ENCODE data around the gene FAH. TPM values are rescaled to one million over a fixed set of nuclear protein-coding genes. Genes with fewer than 3 reads are reported as not detected.

FAH gene
- total RNA-seq, 1 donor = 17.7 TPM

DNA sequence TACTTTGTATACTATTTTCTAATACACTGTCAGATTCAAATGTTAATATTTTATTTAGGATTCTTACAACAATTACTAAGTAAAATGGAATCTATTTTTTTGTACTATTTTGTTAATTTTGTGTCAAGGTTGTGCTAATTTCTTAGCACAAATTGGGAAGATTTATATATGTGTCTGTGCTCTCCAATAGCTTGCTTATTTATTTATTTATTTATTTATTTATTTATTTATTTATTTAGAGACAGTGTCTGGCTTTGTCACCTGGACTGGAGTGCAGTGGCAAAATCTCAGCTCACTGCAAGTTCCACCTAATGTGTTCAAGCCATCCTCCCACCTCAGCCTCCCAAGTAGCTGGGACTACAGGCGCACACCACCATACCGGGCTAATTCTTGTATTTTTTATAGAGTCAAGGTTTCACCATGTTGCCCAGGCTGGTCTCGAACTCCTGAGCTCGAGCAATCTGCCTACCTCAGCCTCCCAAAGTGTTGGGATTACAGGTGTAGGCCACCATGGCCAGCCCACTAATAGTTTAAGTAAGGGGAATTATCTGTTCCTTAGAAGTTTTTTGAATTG, 64.6 kb downstream of the FAH start:
- Histone ChIP-seq H3K4me3 (ENCODE audit: insufficient read depth, low read length) (no peak overlapping the region), H3K9me3 (ENCODE audit: low read depth, low read length) (no peaks in the 10 kb centered on the region), H2AFZ (ENCODE audit: low read length) (no peak overlapping the region), H3K4me1 (ENCODE audit: insufficient read depth, low read length) (no peaks in the 10 kb centered on the region), H3K4me2 (ENCODE audit: insufficient read depth, low read length) (no peak overlapping the region), H4K20me1 (ENCODE audit: insufficient read depth, low read length) (no peaks in the 10 kb centered on the region), H3K36me3 (ENCODE audit: insufficient read depth, low read length) (no peaks in the 10 kb centered on the region), H3K27me3 (ENCODE audit: insufficient read depth, low read length) (no peaks in the 10 kb centered on the region), H3K79me2 (ENCODE audit: insufficient read depth, low read length) (no peaks in the 10 kb centered on the region), H3K27ac (ENCODE audit: low read depth, low read length) (no peak overlapping the region)
- no peak for DNase-seq (ENCODE audit: insufficient read length, low spot score, missing footprints)
- TF ChIP-seq, protein P1, sequence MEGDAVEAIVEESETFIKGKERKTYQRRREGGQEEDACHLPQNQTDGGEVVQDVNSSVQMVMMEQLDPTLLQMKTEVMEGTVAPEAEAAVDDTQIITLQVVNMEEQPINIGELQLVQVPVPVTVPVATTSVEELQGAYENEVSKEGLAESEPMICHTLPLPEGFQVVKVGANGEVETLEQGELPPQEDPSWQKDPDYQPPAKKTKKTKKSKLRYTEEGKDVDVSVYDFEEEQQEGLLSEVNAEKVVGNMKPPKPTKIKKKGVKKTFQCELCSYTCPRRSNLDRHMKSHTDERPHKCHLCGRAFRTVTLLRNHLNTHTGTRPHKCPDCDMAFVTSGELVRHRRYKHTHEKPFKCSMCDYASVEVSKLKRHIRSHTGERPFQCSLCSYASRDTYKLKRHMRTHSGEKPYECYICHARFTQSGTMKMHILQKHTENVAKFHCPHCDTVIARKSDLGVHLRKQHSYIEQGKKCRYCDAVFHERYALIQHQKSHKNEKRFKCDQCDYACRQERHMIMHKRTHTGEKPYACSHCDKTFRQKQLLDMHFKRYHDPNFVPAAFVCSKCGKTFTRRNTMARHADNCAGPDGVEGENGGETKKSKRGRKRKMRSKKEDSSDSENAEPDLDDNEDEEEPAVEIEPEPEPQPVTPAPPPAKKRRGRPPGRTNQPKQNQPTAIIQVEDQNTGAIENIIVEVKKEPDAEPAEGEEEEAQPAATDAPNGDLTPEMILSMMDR (IDR thresholded peaks at IDR 0.05; ENCODE audit: extremely low read depth, low read depth, low read length) = no peak

DNA sequence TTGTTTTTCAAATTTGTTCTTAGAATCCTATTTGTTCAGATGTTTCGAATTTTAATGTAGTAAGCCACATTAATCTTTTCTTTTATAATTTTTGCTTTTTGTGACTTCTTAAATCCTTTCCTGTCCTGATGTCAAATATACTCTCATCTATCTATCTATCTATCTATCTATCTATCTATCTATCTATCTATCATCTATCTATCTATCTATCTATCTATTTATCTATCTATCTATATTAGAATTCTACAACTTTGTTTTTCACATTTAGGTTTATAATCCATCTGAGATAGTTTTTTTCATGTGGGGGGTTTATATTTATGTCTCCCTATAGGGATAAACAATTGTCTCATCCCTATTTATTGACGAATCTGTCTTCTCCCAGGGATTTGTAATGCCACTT, 67.2 kb downstream of the FAH start:
- Histone ChIP-seq H3K36me3 (ENCODE audit: insufficient read depth, low read length) (no peaks in the 10 kb centered on the region), H3K4me3 (ENCODE audit: insufficient read depth, low read length) (no peak overlapping the region), H3K27me3 (ENCODE audit: insufficient read depth, low read length) (peaks cover 2% of the 10 kb centered on the region), H3K27ac (ENCODE audit: low read depth, low read length) (no peak overlapping the region), H3K4me2 (ENCODE audit: insufficient read depth, low read length) (no peak overlapping the region), H3K79me2 (ENCODE audit: insufficient read depth, low read length) (no peaks in the 10 kb centered on the region), H3K4me1 (ENCODE audit: insufficient read depth, low read length) (no peaks in the 10 kb centered on the region), H4K20me1 (ENCODE audit: insufficient read depth, low read length) (no peaks in the 10 kb centered on the region), H2AFZ (ENCODE audit: low read length) (no peak overlapping the region), H3K9me3 (ENCODE audit: low read depth, low read length) (no peaks in the 10 kb centered on the region)
- DNase-seq (ENCODE audit: insufficient read length, low spot score, missing footprints) = no peak
- TF ChIP-seq, protein P1 (IDR thresholded peaks at IDR 0.05; ENCODE audit: extremely low read depth, low read depth, low read length) = no peak

DNA sequence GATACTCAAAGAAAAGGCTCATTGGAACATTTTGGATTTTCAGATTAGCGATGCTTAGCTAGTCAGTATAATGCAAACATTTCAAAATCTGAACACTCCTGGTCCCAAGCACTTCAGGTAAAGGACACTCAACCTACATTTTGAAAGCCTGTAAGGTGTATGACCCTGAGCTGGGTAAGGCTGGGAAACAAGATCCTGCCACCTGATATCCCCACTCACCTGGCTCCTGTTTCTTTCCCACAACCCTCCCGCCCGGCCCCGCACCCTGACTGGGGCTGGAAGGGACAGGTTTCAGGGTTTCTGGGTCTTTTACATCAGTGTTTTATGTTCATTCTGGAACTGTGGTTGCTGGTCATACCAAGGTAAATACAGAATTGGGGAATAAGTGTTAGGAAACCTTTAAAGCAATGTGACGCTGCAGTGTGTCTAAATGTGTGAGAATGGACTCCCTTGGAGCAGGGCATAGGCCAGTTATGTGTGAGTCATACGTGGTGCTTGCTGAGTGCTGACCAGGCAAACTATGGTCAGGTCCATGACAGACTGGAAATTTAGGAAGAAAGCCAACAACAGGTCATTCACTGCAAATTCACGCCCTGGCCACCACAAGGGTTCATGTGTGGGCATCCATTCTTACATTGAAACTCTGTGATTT, 76.3 kb downstream of the FAH start:
- Histone ChIP-seq H3K4me3 (ENCODE audit: insufficient read depth, low read length) (no peak overlapping the region), H3K9me3 (ENCODE audit: low read depth, low read length) (no peaks in the 10 kb centered on the region), H2AFZ (ENCODE audit: low read length) (no peak overlapping the region), H3K27me3 (ENCODE audit: insufficient read depth, low read length) (peaks cover 15% of the 10 kb centered on the region), H3K36me3 (ENCODE audit: insufficient read depth, low read length) (no peaks in the 10 kb centered on the region), H3K27ac (ENCODE audit: low read depth, low read length) (no peak overlapping the region), H4K20me1 (ENCODE audit: insufficient read depth, low read length) (no peaks in the 10 kb centered on the region), H3K4me1 (ENCODE audit: insufficient read depth, low read length) (no peaks in the 10 kb centered on the region), H3K79me2 (ENCODE audit: insufficient read depth, low read length) (no peaks in the 10 kb centered on the region), H3K4me2 (ENCODE audit: insufficient read depth, low read length) (no peak overlapping the region)
- DNase-seq (ENCODE audit: insufficient read length, low spot score, missing footprints) = no peak
- TF ChIP-seq, protein P1 (IDR thresholded peaks at IDR 0.05; ENCODE audit: extremely low read depth, low read depth, low read length) = no peak

DNA sequence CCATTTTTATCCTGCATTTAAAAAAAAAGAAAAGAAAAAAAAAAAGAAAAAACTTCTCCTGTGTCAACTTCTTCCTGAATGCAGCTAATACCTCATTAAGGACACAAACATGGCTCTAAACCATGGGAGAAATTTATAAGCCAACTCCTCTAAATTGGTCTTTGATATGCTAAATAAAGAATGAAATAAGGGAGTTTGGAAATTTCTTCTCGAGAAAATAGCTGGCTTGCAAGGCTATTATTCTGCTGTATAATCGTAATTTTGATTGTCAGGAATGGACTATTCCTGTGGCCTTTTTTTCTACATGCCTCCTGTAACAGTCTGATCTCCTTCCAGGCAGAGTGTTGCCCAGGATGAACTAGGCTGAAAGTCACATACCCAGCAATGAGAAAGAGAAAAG, 78.6 kb downstream of the FAH start:
- Histone ChIP-seq H2AFZ (ENCODE audit: low read length) (no peak overlapping the region), H3K79me2 (ENCODE audit: insufficient read depth, low read length) (no peaks in the 10 kb centered on the region), H3K36me3 (ENCODE audit: insufficient read depth, low read length) (no peaks in the 10 kb centered on the region), H4K20me1 (ENCODE audit: insufficient read depth, low read length) (no peaks in the 10 kb centered on the region), H3K9me3 (ENCODE audit: low read depth, low read length) (no peaks in the 10 kb centered on the region), H3K27ac (ENCODE audit: low read depth, low read length) (no peak overlapping the region), H3K4me2 (ENCODE audit: insufficient read depth, low read length) (no peak overlapping the region), H3K4me1 (ENCODE audit: insufficient read depth, low read length) (no peaks in the 10 kb centered on the region), H3K4me3 (ENCODE audit: insufficient read depth, low read length) (no peak overlapping the region), H3K27me3 (ENCODE audit: insufficient read depth, low read length) (peaks cover 12% of the 10 kb centered on the region)
- TF ChIP-seq, protein P1 (IDR thresholded peaks at IDR 0.05; ENCODE audit: extremely low read depth, low read depth, low read length) = no peak
- DNase-seq (ENCODE audit: insufficient read length, low spot score, missing footprints) = no peak

All from osteoblast (primary cell).